EH (cell line): ENCODE measurements around the gene LINGO1.

Experiments used
- DNase-seq: peaks from one replicate; pipeline ENCODE4 v3.0.0-alpha.2; 2015; ENCODE audit warnings: low read depth

LINGO1 gene

DNA sequence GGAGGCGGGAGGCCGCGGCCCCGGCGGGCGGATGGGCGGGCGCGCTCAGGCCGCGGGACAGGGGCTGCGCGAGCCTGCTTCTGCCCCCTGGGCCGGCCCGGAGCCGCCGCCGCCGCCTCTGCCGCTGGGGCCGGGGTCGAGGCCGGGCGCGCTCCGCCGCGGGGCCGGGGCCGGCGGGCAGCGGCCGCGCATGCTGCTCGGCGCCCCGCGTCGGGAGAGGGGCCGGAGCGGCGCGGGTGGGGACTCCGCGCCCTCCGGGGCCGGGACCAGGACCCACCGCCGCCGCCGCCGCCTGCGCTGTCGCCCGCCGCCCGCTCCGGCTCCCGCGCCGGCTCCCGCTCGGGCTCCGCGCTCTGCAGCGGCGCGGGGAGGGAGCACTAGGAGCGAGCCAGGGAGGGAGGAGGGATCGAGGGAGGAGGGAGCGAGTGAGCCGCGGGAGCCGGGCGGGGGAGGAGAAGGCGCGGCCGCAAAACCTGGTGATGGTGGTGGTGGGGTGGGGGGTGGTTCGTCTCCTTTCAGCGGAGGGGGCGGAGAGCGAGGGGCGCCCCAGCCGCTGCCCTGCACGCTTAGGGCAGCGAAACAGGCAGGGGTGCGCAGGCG is at the start of gene LINGO1:
Gene LINGO1 (minus strand): TSS at position 379 of the 600 bp plus-strand sequence. CDS start 597 bp downstream, outside the sequence.
- DNase-seq: no peak

- no peak for DNase-seq
These were observed 48.6 kb upstream of the LINGO1 start for GRCh38 chr15:77681362-77681761.

DNA sequence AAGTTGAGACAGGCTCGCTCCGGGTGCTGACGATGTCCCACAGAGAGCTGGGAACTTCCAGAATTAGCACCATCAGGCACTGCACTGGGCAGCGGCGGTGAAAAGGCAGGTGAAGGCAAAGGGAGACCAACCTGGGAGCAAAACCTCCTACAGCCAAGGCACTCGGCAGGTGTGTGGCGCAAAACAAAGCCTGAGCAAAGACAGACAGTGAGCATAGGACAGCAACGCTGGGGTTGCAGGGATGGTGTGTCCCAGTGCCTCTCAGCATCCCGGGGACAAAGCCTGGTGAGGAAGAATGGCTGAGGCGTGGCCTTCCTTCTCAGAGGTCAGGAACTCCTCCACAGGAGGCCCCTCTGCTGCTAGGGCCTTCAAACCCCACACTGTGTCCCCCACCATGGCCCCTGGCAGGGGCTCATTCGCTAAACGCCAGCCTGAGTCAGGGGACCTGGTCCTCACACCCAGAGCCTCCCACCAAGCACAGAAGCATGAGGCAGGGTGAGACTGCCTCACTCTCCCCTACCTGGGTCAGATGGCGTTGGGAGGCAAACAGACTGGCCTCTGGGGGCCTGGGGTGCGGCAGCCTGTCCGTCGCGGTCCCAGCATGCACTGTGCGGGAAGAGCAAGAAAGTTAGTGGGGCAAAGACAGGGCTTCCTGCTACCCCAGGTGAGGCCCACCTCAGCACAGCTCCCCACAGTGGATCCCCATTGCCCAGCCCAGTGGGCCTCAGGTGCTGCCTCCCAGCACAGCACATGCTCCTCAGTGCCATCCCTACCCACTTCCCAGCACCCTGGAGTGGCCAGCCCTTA is 44.1 kb upstream of the LINGO1 start:
- no peak for DNase-seq

DNA sequence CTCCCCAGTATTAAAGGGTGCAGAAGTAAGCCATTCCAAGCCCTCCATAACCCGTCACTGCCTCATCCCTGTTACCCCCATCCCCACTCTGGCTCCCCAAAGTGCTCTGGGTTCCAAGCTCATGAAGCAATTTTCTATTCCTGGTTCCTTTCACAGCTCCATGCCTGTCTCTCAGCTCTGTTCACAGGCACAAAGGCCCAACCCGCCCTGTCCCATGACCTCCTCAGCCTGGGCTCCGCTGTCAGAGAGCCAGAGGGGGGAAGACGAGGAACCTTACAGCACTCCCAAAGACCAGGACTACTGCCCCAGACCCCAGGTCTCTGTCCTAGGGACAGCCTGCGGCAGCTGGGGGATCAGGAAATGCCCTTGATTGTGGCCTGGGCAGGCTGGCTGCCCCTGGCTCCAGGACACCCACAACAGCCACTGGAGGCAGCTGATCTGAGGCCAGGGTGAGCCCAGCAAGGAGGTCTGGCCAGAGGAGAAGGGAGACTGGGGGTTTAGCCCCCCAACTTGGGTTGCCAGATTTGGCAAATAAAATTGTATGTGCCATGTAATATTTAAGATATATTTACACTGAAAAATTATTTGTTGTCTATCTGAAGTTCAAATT is 43.2 kb upstream of the LINGO1 start:
- no peak for DNase-seq

DNA sequence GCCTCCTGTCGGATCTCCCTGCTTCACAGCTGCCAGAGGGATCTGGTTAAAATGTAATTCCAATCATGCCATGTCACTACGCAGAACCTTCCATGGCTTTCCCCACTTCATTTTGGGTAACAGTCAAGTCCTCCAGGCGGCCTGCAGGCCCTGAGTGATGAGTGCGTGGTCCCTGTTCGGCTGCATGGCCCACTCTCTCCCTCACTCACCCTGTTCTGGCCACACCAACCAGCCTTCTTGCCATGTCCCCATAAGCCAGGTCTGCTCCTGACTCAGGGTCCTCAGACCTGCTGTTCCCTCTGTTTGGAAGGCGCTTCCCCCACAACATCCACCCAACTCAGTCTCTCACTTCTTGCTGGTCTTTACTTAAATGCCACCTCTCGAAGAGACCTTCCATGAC is 41.6 kb upstream of the LINGO1 start:
- DNase-seq: no peak

GRCh38 chr15:77673866-77674265 is 41.2 kb upstream of the LINGO1 start:
- peak; percentile 10 for DNase-seq

- DNase-seq: no peak
These were observed 39.4 kb upstream of the LINGO1 start for GRCh38 chr15:77672135-77672534.

DNA sequence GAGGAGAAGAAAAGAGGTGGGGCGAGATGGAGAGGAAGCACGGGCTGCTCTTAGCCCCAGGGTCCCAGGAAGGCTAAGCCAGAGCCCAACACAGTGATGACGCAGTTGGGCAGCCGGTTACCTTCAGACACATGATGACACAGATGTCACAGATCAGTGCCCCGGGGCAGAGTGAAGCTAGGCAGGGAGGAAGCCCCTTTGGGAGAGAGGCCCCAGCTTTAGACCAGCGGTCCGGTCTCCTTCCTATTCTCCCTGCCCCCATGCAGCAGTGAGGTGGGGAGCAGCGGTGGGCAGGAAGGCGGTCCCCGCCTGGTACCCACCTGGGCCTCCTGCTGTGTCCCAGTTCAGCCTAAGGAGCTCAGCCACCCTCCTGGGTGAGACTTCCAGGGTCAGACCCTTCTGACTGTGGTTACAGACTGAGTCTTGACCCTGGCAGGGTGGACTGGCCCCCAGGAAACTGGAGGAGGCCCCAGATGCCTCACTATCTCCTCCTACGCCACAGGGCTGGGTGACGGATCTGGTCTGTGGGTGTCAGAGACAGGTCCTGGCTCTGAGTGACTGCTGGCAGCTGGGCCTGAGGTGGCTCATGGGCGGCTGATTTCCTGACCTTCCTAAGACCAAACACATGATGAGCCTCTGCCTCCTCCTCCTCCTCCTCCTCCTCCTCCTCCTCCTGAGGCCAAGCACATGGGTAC is 38.8 kb upstream of the LINGO1 start:
- DNase-seq: no peak

GRCh38 chr15:77670558-77671361 is 38.0 kb upstream of the LINGO1 start:
- DNase-seq: no peak

DNA sequence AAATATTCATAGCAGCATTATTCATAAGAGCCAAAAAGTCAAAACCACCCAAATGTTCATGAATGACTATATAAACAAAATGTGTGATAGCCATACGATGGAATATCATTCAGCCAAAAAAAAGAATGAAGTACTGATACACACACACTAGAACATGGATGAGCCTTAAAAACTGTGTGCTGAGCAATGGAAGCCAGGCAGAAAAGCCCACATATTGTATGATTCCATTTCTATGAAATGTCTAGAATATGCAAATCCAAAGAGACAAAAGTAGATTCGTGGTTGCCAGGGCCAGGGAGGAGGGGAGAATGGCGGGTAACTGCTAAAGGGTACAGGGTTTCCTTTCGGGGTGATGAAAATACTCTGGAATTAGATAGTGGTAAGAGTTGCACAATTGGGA is 37.2 kb upstream of the LINGO1 start:
- DNase-seq: no peak

DNA sequence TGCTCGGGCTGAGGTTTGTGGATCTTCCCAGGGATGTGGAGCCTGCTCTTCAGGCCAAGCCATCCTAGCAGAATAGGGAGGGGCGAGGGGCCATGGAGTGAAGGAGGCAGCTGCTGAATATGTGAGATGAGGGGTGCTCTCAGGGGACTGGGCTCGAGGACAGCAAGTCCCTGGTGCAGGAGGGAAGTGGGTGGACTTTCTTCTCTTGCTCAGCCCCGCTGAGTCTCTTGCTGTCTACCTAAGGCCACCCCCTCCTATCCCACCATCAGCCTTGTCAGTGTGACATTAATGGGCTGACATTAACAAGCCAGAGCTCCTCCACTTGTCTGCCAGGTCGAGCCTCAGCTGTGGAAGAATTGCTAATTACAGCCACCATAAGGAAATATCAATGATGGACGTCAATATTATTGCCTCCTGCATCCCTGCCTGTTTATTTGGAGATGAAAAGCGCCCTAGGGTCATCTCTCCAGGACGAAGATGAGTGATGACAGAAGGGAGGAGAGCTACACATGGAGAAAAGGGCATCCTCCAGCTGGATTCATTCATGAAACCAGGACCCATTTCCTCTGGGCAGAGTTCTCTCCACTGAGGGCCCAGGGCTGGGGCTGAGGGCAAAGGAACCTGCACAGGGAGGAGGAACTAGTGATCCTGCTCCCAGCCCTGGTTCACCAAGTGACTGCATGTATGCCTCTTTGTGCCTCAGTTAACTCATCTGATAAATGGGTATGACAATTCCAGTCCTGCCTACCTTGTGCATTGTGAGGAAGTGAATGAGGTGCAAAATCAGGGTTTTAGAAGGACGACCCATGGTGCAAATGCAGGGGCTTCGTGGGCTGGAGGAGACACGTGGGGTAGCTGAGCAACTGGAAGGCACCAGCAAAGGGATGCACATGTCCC is 34.9 kb upstream of the LINGO1 start:
- DNase-seq: no peak

GRCh38 chr15:77666296-77666660 is 33.6 kb upstream of the LINGO1 start:
- no peak for DNase-seq

- DNase-seq: no peak
These were observed 33.0 kb upstream of the LINGO1 start for GRCh38 chr15:77665530-77666295.

- DNase-seq: no peak
These were observed 31.7 kb upstream of the LINGO1 start for GRCh38 chr15:77664428-77664827.

GRCh38 chr15:77663256-77663655 is 30.5 kb upstream of the LINGO1 start:
- no peak for DNase-seq

DNA sequence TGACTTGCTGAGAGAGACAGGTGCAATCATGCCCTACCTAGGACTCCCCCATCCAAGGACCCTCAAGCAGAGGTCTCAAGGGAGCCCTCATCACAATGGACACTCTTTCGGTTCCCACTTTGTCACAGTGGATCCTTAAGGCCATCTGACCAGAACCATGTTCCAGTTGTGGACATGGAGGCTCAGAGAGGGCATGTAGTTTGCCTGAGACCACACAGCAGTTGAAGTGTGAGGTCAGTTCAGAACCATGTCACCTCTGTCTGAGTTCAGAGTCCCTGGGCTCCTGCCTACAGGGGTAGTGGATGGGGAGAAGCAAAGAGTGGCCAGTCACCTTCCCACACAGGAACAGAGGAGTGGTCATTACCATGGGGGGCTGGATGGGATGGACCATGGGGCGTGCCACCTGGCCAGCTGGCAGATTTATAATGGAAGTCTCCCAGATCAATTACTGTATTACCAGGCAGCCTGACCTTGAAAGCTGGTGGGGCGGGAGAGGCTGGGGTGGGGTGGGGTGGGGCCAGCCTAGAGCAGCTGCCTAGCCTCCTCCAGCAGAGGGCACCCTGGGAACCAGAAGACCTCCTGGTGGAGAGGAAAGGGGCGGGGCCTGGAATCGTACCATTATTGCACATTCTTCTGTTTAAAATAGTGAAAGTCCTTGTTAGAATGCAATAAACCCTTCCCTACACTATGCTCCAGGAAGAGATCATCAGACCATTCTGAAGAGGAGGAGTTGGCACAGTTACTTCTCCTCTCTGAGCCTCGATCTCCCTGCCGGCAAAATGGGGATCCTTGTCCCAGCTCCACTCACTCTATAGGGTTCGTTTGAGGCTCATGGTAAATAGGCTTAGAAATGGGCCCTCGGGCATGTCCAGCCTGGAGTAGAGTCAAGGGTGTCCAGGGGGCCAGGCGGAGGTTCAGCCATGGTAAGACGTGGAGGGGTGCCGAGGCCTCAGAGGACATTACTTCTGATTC is 26.9 kb upstream of the LINGO1 start:
- peak; percentile 65 for DNase-seq

DNA sequence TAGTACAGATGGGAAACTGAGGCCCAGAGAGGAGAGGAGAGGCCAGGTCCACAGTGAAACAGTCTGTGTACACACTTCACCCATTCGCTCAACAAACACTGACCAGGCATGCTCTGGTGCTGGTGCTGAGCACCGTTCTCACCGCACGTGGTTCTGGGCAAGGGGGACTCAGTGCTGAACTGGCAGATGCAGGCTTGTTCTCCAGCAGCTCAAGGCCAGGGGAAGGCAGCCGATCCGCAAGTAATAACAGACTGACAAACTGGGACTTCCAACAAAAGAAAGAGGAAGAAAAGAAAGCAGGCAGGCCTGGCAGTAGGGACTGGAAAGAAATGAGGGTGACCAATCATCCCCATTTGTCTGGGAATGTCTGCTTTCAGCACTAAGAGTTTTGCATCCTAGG is 25.6 kb upstream of the LINGO1 start:
- no peak for DNase-seq

DNA sequence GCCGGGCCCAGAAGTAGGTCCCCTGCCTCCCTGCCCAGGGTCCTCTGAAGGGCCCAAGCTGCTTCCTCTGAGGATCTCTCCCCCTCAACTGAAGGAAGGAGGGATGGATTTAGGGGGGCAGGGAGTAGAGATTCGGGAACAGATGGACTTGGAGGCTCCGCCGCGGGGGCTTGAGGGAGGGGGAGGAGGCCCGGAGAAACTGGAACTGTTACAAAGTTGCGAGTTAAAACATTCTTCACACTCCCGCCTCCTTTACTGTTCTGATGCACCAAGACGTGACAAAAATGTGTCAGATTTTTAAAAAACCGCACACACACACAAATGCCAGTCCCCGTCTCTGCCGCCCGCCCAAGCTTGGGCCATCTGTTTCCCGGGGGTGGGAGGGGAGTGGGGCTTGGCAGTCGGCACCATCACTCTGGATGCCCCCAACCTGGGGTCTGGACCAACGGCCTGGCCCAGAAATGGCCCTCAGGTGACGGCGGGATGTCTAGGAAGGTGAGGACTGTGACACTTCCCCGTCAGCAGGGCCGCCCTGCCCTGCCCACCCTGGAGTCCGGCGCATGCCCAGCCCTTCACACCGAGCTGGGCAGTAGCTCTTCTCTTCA is 25.0 kb upstream of the LINGO1 start:
- no peak for DNase-seq
